Upper lobe of right lung (tissue), 1 donor: ENCODE measurements around the gene DHX34. TPM values are rescaled to one million over a fixed set of nuclear protein-coding genes. Genes with fewer than 3 reads are reported as not detected.

Experiments used
- ATAC-seq: fragments of 200-7000 bp; cut with Tn5 transposase; one replicate; pipeline ENCODE4 v1.9.1; 2020; ENCODE audit warnings: mild to moderate bottlenecking, moderate library complexity
- DNase-seq: peaks from one replicate; pipeline ENCODE4 v3.0.0-alpha.2; 2020
- H3K27ac ChIP-seq: fragments of 200-600 bp; one replicate; pipeline ENCODE4 v1.8.0; 2022
- H3K27me3 ChIP-seq: fragments of 200-600 bp; one replicate; pipeline ENCODE4 v1.8.0; 2022; ENCODE audit warnings: mild to moderate bottlenecking
- H3K36me3 ChIP-seq: fragments of 200-600 bp; one replicate; pipeline ENCODE4 v1.8.0; 2022
- H3K4me1 ChIP-seq: fragments of 200-600 bp; one replicate; pipeline ENCODE4 v1.8.0; 2022
- H3K4me3 ChIP-seq: fragments of 200-600 bp; one replicate; pipeline ENCODE4 v1.8.0; 2022; ENCODE audit warnings: mild to moderate bottlenecking
- H3K9me3 ChIP-seq: fragments of 200-600 bp; one replicate; pipeline ENCODE4 v1.8.0; 2022
- intact Hi-C: fragments of 100-400 bp; cut with DNase I; formaldehyde crosslinking; loops from one replicate; pipeline ENCODE4 v1.11.0; 2022
- total RNA-seq: library from RNA; stranded (reverse); fragmentation: NEBNext Ultra II Directional; extraction: Animal tissue kit (Norgen Biotek cat#: 25700); gene quantifications from one replicate; pipeline ENCODE4 v1.2.1, GENCODE V29; 2021
- TF ChIP-seq, protein P1 (sequence below): fragments of 200-600 bp; IDR thresholded peaks from one replicate; pipeline ENCODE4 v1.8.0; 2022; ENCODE audit warnings: antibody characterized with exemption
- donor health status: DM: no; HTN: yes; CAD: no; lungs with severe emphysema.

The DHX34 gene
- total RNA-seq, 1 donor from 2014 or later, result 15.8 TPM

DNA sequence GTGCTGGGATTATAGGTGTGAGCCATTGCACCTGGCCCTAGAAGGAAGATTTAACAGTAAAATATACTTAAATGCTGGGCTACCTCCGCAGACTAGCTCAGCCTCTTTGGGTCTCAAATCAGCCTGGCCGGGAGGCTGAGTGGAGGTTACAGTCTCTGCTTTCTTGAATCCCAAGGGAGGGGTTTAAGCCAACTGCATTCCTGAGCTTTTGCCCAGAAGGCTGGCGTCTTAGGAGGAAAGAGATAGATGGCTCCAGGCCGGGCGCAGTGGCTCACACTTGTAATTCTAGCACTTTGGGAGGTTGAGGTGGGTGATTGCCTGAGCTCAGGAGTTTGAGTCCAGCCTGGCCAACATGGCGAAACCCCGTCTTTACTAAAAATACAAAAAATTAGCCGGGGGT, 40.1 kb upstream of the DHX34 start:
- peaks cover 14% of the 10 kb centered on the region for H3K4me1 ChIP-seq
- intact Hi-C loops, result no loop called here
- TF ChIP-seq, protein P1, sequence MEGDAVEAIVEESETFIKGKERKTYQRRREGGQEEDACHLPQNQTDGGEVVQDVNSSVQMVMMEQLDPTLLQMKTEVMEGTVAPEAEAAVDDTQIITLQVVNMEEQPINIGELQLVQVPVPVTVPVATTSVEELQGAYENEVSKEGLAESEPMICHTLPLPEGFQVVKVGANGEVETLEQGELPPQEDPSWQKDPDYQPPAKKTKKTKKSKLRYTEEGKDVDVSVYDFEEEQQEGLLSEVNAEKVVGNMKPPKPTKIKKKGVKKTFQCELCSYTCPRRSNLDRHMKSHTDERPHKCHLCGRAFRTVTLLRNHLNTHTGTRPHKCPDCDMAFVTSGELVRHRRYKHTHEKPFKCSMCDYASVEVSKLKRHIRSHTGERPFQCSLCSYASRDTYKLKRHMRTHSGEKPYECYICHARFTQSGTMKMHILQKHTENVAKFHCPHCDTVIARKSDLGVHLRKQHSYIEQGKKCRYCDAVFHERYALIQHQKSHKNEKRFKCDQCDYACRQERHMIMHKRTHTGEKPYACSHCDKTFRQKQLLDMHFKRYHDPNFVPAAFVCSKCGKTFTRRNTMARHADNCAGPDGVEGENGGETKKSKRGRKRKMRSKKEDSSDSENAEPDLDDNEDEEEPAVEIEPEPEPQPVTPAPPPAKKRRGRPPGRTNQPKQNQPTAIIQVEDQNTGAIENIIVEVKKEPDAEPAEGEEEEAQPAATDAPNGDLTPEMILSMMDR, result no peak
- no peaks in the 10 kb centered on the region for H3K36me3 ChIP-seq
- ATAC-seq (no peak), DNase-seq (no peak)
- H3K27ac ChIP-seq, result peak overlapping the region; percentile 55
- H3K9me3 ChIP-seq, result no peaks in the 10 kb centered on the region
- no peak overlapping the region for H3K4me3 ChIP-seq
- no peaks in the 10 kb centered on the region for H3K27me3 ChIP-seq

DNA sequence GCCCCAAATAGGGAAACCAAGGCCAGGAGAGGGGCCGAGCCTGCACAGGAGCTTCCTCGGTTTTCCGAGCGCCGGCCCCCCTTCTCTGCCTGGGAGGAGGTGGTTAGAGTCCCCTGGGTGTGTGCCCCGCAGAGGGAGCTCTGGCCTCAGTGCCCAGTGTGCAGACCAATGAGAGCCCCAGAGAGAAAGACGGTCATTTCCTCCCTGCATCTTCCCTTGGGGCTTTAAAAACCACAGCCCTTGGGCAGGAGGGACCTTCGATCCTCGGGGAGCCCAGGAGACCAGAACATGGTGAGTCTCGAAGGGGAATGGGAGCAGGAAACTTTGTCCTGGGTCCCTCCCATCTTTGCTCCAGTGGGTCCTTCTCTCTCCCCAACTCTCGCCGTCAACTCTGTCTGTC, 39.5 kb upstream of the DHX34 start, which contains the start of gene C5AR1:
Gene C5AR1, plus strand, starts transcription at position 254 of the 400 bp plus-strand sequence. Its CDS starts 35 bp downstream, at position 289.
- ATAC-seq, result peak; percentile 86

DNA sequence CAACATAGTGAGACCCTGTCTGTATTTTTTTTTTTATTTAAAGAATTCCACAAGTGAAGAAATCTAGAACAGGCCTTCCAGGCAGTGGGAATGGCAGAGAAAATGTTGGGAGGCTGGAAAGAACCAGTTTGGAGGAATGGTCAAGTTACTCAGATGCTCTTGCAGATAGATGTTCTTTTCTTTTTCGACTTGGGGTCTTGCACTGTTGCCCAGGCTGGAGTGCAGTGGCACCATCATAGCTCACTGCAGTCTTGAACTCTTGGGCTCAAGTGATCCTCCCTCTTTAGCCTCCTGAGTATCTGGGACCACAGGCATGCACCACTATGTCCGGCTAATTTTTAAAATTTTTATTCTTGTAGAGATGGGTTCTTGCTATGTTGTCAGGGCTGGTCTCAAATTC, 38.8 kb upstream of the DHX34 start:
- no peak for DNase-seq
- Histone ChIP-seq H3K27me3 (no peaks in the 10 kb centered on the region), H3K4me3 (peak overlapping the region; percentile 34), H3K9me3 (no peaks in the 10 kb centered on the region), H3K4me1 (peaks cover 10% of the 10 kb centered on the region), H3K27ac (peak overlapping the region; percentile 55), H3K36me3 (no peaks in the 10 kb centered on the region)
- TF ChIP-seq, protein P1, result no peak
- intact Hi-C loops, result no loop called here
- ATAC-seq, result no peak

More for the DNA sequence above, 39.5 kb upstream of the DHX34 start, which contains the start of gene C5AR1:
- Histone ChIP-seq H3K9me3 (no peaks in the 10 kb centered on the region), H3K27me3 (no peaks in the 10 kb centered on the region), H3K4me3 (peak within 1 kb of the TSS; percentile 34), H3K27ac (peak within 1 kb of the TSS; percentile 55), H3K4me1 (peaks cover 14% of the 10 kb centered on the region), H3K36me3 (no peaks in the 10 kb centered on the region)
- DNase-seq, result peak; percentile 79
- intact Hi-C loops, result no loop called here
- TF ChIP-seq, protein P1, result no peak

DNA sequence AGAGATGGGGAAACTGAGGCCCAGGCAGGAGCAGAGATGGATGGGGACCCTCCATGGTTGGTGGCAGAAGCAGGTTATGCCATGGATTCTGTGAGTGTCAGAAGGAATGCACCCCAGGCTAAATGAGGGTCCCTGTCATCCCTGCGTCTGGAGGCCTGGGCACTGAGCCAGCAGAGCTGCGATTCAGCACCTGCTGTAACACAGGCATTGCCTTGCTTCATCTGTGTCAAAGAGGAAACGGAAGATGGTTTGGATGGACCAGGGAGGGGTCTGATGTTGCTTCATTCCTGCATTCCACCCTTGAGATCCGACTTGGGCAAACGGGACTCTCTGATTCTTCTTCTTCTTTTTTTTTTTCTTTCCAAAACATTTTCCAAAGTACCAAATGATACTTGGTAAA, 38.3 kb upstream of the DHX34 start:
- DNase-seq (peak; percentile 79), ATAC-seq (peak; percentile 40)
- Histone ChIP-seq H3K27me3 (no peaks in the 10 kb centered on the region), H3K9me3 (no peaks in the 10 kb centered on the region), H3K4me3 (peak overlapping the region; percentile 34), H3K36me3 (no peaks in the 10 kb centered on the region), H3K4me1 (peaks cover 5% of the 10 kb centered on the region), H3K27ac (peak overlapping the region; percentile 55)
- TF ChIP-seq, protein P1, result no peak
- intact Hi-C loops, result no loop called here

DNA sequence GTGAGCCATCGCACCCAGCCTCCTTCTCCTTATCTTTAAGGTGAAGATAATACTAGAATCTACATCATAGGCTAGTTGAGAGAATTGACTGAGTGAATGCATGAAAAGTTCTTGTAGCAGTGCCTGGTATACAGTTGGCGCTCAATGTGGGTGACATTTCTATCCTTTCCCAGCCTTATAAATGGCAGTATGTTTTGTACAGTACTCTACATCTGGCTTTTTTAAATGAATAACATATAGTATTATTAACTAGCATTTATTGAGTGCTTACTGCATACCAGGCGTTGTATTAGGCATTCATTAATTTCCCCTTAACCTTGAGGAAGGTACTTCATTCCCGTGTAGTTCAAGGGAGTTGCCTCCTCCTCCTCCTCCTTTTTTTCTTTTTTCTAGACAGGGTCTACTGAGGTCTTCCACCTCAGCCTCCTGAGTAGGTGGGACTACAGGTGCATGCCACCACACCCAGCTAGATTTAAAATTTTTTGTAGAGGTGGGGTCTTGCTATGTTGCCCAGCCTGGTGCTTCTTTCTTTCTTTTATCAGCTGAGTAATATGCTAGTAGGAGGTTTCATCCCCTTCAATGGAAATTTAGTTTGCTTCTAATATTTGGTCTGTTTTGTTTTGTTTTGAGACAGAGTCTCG, 36.6 kb upstream of the DHX34 start:
- no peaks in the 10 kb centered on the region for H3K27me3 ChIP-seq
- no peaks in the 10 kb centered on the region for H3K36me3 ChIP-seq
- H3K27ac ChIP-seq, result no peak overlapping the region
- intact Hi-C loops, result no loop called here
- TF ChIP-seq, protein P1, result no peak
- DNase-seq (no peak), ATAC-seq (no peak)
- H3K4me1 ChIP-seq, result peaks cover 5% of the 10 kb centered on the region
- no peaks in the 10 kb centered on the region for H3K9me3 ChIP-seq
- peak overlapping the region; percentile 34 for H3K4me3 ChIP-seq
